ENCODE data around the gene PCYT2. TPM values are rescaled to one million over a fixed set of nuclear protein-coding genes. Genes with fewer than 3 reads are reported as not detected.
"Not testable (repeated sequence)": the region's sequence is repeated elsewhere in the genome, so short reads cannot be mapped to it uniquely, and the experiment has no call there.

The PCYT2 gene
- 47.1 TPM for total RNA-seq
- long read RNA-seq, full-length matches to known transcripts: 190 of 222 reads
- long read RNA-seq, partial matches to known transcripts: 9 of 222 reads
- long read RNA-seq, other reads (novel, unspliced or antisense): 23 of 222 reads

DNA sequence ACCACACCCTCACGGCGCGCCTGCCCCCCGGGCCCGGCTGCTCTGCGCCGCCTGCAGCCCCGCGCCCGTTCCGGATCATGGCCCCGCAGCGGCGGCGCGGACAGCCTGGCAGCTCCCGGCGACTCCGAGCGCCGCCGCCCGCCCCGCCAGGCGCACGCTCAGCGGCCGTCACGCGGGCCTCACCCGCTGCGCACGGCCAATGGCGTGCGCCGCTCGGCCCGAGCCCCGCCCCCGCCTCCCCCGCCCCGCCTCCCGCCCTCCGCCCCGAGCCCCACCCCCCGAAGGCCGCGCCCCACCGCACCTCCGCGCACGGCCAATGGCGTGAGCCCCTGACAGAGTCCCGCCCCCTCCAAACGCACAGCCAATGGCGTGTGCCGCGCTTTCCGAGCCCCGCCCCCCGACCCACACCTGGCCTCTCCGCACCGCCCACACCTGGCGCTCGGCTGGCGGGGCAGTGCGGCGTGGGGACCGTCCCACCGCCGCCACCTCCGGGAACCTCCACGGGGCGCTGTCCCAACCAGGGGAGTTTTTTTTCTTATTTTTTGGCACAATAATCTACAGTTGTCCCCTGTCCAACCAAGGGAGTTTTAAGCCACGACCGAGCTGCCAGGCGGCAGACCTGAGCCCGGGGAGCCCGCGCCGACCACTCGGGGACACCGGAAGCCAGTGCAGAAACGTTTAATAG lies at the start of gene PCYT2:
Gene PCYT2, minus strand, starts transcription at position 123 of the 685 bp plus-strand sequence. Its CDS starts 44 bp downstream, at position 79.
- intact Hi-C loops (cut with DNase I): no loop called here
- DNase-seq (ENCODE audit: low spot score): peak; percentile 95

DNA sequence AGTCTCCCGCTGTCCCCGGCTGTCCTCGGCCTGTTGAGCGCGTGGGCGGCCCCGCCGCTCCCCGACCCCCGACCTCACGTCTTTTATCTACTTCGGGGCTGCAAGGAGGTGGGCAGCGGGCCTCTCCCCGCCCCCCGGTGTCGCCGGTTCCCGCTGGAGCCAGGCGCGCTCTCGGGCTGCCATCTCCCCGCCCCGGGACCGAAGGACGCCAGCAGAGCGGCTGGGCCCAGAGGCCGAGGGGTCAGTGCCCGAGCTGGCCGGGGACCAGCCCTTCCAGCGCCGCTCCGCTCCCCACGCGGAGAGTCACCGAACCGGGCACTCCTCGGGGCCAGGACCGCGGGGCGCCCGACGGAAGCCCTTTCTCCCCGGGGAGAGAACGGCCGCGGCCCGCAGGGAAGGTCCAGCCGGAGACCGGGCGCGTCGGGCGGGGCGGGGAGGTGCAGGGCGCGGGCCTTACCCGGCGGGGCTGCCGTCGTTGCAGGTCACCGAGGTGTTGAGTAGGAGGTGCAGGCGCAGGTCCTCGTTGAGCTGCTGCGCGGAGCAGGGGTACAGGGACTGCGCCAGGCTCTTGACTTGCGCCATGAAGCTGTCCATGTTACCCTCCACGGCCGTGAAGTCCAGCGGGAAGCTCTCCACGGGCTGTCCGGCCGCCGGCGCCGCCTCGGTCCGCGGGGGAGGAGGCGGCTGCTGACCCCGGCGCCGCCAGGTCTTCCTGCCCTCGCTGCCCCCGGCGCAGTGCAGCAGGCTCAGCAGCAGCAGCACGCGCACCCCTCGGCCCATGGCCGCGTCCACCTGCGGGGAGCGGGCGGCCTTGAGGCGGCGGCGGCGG lies 49.1 kb upstream of the PCYT2 start:
- intact Hi-C loops (cut with DNase I): no loop called here
- DNase-seq (ENCODE audit: low spot score): no peak

DNA sequence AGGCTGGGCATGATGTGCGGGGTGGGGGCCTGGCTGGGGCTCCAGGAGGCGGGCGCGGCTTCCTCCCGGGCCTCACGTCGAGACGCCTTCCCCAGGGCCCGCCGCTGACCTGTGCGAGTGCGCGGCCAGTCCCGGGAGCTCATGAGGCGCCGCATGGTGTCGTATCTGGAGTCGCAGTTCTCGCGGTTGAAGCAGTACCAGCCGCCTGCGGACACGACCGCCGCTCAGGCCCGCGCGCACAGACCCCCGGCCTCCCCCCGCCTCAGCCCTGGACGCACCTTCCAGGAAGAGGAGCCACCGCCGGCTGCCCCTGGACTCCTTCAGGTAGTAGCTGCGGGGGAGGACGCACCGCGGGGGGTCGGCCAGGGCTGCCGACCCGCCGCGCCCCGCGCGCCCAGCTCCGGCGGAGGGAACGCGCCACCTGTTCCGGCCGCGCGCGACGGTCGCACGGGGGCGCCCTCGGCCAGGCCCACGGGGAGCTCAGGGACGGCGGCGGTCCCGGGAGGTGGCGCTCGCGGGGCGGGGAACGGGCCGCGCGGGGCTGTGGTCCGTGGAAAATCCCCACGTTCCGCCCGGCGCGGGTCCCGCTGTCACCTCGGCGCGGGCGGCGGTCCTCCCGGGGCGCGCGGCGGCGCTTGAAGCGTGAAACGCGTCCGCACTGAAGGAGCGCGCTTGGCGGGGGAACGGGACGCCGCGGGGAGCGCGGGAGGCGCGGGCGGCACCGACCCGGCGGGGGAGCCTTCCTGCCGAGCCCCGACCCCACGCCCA lies 48.3 kb upstream of the PCYT2 start:
- peak; percentile 89 for DNase-seq (ENCODE audit: low spot score)
- intact Hi-C loops (cut with DNase I): loop anchor here (1.0 to 5.0 kb wide), 2 partner anchors 62 to 193 kb away; no protein-coding TSS in a partner anchor

DNA sequence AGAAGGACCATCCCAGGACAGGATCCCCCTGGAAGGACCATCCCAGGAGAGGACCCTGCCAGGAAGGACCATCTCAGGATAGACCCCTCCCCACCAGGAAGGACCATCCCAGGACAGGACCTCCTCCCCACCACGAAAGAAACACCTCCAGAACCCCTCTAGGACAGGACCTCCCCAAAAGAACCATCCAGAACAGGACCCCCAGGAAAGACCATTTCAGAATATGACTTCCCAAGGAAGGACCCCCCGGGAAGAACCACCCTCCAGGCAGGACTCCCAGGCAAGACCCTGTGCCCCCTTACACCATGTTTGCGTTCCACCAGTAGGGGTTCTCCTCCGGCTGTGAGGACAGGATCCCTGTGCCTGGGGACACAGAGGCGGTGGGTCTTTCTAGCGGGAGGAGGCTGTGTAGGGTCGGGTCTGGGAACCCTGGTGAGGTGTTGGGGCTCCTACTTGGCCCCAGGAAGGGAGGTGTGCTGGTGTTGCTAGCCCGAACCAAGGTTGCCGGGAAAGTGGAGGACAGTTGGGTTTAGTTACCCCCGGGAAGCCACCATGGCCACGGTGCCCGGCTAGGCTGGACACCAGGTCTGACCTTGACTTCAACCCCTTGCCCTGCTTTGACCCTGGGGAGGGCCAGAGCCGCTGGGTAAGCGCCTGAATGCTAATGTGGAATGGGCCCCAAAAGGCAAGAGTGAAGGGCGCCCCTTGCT lies 47.6 kb upstream of the PCYT2 start:
- intact Hi-C loops (cut with DNase I): loop anchor here (1.0 to 5.0 kb wide), 2 partner anchors 63 to 194 kb away; no protein-coding TSS in a partner anchor
- DNase-seq (ENCODE audit: low spot score): no peak

DNA sequence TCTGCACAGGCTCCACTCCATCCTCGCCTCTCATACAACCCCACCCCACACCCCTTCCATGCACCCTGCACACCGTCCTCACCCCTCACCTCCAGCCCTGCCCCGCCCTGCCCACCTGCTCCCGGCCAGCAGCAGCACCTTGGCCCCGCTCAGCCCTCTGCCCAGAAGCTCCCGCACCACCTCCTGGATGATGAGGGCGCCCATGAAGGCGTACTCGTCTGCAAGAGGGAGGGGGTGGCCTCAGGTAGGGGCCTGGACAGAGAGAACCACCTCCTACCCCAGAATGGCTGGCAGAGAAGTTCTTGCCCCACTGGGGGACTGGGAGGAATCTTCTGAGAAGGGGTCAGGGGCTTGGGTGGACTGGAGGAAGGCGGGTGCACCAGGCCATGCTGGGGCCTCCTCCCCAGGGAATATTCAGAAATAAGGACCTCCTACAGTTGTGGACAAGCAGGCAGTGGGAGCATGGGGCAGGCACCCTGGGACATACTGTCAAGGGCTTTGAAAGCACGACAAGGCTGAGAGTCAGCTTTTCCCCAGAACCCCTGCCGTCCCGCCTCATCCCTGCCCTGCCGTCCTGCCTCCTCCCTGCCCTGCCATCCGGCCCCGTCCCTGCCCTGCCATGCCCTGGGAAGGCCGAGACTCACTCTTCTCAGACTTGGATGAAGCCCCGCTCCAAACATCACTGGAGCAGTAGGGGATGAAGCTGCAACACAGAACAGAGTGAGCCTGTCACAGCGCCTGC lies 46.7 kb upstream of the PCYT2 start:
- intact Hi-C loops (cut with DNase I): loop anchor here (5.0 kb wide), 1 partner anchor 194 kb away; no protein-coding TSS in a partner anchor
- no peak for DNase-seq (ENCODE audit: low spot score)

DNA sequence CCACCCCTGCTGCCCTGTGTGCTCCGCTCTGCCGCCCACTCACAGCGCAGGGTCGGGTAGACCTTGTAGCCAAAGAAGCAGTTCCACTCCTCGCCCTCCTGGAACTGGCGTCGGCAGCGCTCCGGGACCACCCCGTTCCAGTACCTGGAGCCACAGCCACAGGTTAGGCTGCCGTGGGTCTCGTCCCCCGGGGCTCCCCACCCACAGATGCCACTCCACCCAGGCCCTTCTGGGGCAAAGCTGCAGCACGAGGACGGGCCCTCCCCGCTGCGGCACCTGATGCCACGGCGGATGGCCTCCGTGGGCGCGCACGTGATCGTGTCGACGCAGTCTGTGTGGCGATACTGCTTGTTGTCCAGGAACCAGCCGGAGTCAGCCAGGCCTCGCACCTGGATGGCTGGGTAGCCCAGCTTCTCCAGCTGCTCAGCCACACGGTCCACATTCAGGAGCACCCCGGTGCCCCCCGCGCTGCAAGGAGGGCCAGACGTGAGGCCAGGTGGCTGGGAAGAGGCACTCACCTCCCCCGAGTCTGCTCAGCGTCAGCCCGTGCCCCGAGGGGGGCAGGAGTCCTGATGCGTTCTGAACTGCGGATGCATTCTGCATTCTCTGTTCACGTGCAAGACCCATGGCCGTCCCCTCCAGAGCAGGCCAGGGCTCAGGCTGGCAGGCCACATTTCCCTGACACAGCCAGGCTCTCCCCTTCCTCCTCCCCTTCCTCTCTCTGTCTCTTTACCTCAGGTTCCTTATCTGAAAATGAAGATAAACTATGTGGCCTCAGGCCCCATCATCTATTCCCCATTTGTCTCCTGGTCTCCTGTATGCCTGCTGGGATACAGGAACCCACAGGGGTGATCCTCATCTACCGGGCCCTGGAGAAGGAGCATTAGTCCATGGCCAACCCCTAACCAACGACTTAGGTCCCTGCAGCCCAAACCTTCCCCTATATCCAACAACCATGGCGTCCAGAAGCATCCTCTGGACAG lies 45.7 kb upstream of the PCYT2 start:
- no peak for DNase-seq (ENCODE audit: low spot score)
- intact Hi-C loops (cut with DNase I): loop anchor here (5.0 kb wide), 1 partner anchor 195 kb away; no protein-coding TSS in a partner anchor

DNA sequence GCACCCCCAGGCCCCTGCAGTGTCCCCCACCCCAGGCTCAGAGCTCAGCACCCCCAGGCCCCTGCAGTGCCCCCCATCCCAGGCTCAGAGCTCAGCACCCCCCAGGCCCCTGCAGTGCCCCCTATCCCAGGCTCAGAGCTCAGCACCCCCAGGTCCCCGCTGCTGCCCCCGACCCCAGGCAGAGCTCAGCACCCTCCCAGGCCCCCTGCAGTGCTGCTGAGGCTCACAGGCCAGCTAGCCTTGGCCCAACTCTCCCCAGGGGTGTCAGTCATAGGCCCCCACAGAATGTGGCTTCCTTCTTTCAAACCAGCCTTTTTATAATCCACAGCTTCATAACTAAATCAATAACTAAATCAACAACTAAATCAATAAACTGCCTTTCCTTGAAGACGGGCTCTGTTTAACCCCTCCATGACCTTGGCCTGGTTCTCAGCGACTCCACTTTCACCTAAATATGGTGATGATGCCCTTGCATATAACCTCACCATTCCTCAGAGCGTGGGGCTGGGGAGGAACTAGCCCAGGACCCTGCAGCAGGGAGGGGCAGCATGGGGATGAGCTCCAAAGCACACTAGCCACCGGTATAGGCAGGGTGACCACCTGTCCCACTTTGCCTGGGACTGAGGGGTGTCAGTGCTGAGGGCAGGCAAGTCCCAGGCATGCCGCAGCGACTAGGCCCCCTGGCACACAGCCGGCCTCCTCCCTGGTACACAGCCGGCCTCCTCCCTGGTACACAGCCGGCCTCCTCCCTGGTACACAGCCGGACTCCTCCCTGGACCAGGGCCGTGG lies 44.8 kb upstream of the PCYT2 start:
- no peak for DNase-seq (ENCODE audit: low spot score)
- intact Hi-C loops (cut with DNase I): loop anchor here (5.0 kb wide), 1 partner anchor 196 kb away; no protein-coding TSS in a partner anchor

DNA sequence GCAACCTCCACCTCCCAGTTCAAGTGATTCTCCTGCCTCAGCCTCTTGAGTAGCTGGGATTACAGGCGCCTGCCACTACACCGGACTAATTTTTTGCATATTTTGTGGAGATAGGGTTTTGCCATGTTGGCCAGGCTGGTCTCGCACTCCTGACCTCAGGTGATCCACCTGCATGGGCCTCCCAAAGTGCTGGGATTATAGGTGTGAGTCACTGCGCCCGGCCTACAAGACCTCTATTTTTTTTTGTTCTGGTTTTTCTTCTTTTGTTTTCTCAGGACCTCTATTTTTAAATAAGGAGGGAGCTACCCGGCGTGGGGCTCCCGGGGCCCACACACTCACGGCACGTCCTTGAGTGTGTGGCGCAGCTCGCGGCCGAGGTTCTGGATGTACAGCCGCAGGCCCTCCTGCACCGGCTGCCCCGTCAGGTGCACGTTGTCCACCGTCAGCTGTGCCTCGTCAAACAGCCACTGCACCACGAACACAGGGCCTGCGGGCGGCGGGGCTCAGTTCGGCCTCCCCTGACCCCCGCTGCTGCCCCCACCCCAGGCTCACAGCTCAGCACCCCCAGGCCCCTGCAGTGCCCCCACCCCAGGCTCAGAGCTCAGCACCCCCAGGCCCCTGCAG lies 44.0 kb upstream of the PCYT2 start:
- intact Hi-C loops (cut with DNase I): loop anchor here (5.0 kb wide), 1 partner anchor 197 kb away; no protein-coding TSS in a partner anchor
- no peak for DNase-seq (ENCODE audit: low spot score)

DNA sequence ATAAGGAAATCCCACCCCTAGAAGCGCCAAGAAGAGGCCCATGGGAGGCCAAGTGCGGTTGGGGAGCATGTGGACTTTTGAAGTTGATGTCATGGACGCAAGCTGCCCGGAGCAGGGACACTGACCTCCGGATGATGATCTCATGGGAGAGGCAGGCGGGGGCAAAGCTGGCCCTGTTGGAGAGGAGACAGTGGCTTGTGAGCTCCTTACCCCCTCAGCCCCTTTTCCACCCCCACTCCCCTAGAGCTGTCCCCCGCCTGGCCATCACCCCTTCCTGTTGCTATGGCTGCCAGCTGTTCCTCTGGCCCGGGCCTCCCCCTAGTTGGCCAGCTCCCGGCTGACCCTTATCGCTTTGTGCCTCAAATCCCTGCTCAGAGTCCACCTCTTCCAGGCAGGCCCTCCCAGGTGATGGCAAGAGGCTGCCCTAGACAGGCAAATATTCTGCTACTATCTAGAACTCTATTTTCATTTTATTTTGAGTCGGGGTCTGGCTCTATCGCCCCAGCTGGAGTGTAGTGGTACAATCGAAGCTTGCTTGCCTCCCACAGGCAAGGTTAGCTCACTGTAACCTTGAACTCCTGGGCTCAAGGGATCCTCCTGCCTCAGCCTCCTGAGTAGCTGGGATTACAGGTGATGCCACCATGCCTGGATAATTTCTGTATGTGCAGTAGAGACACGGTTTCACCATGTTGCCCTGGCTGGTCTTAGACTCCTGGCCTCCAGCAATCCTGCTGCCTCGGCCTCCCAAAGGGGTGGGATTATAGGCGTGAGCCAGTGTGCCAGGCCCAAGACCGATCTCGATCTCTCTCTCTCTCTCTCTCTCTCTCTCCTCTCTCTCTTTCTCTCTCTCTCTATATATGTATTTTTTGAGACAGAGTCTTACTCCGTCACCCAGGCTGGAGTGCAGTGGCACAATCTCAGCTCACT lies 43.2 kb upstream of the PCYT2 start:
- intact Hi-C loops (cut with DNase I): loop anchor here (5.0 kb wide), 1 partner anchor 198 kb away; no protein-coding TSS in a partner anchor
- no peak for DNase-seq (ENCODE audit: low spot score)

DNA sequence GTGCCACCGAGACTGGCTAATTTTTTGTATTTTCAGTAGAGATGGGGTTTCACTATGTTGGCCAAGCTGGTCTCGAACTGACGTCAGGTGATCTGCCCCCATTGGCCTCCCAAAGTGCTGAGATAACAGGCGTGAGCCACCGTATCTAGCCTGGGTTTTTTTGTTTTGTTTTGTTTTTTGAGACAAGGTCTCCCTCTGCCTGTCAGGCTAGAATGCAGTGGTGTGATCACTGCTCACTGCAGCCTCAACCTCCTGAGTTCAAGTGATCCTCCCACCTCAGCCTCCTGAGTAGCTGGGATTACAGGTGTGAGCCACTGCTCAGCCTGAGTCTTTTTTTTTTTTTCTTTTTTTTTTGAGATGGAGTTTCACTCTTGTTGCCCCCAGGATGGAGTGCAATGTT lies 42.2 kb upstream of the PCYT2 start:
- DNase-seq (ENCODE audit: low spot score); intact Hi-C loops (cut with DNase I): not testable (repeated sequence)

DNA sequence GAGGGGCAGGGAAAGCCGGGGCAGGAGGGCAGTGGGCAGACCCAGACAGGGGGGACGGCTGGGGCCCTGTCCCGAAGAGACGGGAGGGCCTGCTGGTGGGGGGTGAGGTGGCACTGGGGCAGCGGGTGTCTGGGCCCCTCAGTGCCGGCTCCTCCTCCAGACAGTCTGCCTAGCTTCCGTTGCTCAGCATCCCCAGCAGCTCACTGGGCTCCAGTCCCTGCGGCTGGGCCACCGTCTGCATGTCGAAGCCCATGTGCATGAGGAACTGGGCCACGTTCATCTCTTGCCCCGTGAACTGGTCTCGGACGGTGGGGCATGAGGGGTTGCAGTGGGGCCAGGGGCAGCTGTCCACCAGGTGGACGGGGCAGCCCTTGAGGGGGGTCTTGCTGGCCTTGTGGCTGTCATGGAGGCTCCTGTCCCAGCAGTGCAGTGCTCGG lies 41.6 kb upstream of the PCYT2 start:
- no peak for DNase-seq (ENCODE audit: low spot score)
- intact Hi-C loops (cut with DNase I): no loop called here

DNA sequence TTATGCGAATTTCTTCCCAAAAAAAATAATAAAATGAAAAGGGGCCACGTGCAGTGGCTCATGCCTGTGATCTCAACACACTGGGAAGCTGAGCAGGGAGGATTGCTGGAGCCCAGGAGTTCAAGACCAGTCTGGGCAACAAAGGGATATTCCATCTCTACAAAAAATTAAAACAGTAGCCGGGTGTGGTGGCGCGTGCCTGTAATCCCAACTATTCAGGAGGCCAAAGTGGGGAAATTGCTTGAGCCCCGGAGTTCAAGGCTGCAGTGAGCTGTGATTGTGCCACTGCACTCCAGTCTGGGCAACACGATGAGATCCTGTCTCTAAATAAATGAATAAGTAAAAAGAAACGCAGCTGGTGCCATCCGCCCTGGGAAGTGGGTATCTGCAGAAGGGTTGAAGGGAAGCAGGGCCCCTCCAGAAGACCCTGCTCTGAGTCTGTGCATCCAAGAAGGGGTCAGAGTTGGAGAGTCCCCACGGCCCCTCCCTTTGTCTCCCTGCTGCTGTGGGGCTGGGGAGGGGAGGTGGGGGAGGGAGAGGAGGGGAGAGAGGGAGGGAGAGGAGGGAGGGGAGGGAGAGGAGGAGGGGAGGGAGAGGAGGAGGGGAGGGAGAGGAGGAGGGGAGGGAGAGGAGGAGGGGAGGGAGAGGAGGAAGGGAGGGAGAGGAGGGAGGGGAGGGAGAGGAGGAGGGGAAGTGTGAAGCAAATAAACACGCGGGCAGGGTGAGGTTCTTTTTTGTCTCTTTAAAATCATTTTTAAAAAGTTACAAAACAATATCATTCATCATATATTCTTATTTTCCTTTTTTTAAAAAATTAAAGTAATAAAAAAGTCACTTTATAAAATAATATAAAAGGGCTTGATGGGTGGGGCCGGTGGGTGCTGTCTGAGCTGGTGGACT lies 40.8 kb upstream of the PCYT2 start:
- no peak for DNase-seq (ENCODE audit: low spot score)
- intact Hi-C loops (cut with DNase I): no loop called here

DNA sequence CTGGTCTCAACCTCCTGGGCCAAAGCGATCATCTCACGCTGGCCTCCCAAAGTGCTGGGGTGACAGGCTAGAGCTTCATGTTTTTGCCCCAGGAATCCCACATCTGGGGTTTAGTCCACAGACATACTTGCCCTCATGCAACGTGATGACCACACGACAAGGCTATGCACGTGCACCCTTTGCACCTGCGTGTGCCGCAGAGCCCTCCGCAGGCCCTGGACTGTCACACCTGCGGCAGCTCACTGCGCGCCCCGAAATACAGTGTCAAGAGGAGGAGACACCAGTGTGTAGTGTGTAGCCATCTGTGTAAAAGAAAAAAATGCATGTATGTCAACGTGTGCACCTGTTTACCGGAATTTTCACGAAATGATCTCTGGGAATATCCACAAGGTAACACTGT lies 39.3 kb upstream of the PCYT2 start:
- intact Hi-C loops (cut with DNase I): no loop called here
- no peak for DNase-seq (ENCODE audit: low spot score)
